WI38 (cell line): ENCODE measurements around the gene PARK7.
"Not testable (repeated sequence)": the region's sequence is repeated elsewhere in the genome, so short reads cannot be mapped to it uniquely, and the experiment has no call there.

Experiments used
- H3K4me3 ChIP-seq: 2 replicates; pipeline ENCODE4 v1.5.1; 2011; ENCODE audit warnings: low read depth, mild to moderate bottlenecking, control low read depth, low read length
- TF ChIP-seq, protein P1 (sequence below): IDR thresholded peaks from 2 replicates; pipeline ENCODE4 v1.5.1; 2012; ENCODE audit warnings: low read depth, mild to moderate bottlenecking, control low read depth, low read length

The PARK7 gene

DNA sequence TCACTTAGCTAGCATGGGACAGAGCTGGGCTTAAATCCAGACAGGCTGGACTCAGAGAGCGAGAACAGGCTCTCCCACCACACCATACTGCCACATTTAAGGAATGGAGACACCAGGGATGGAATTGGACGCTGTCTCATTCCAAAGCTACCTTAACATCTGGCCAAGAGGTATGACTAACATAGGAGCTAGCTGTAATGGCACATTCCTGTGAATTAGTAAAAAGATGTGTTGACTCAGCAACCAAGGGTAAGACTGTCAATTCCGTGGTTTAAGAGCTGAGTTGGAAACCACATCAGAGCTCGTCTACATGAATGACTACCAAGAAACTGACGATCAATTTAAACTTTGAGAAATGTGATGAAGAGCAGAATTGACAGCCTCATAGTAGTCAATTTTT is 12.6 kb upstream of the PARK7 start:
- H3K4me3 ChIP-seq = no peak overlapping the region
- TF ChIP-seq, protein P1, sequence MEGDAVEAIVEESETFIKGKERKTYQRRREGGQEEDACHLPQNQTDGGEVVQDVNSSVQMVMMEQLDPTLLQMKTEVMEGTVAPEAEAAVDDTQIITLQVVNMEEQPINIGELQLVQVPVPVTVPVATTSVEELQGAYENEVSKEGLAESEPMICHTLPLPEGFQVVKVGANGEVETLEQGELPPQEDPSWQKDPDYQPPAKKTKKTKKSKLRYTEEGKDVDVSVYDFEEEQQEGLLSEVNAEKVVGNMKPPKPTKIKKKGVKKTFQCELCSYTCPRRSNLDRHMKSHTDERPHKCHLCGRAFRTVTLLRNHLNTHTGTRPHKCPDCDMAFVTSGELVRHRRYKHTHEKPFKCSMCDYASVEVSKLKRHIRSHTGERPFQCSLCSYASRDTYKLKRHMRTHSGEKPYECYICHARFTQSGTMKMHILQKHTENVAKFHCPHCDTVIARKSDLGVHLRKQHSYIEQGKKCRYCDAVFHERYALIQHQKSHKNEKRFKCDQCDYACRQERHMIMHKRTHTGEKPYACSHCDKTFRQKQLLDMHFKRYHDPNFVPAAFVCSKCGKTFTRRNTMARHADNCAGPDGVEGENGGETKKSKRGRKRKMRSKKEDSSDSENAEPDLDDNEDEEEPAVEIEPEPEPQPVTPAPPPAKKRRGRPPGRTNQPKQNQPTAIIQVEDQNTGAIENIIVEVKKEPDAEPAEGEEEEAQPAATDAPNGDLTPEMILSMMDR = no peak

- not testable (repeated sequence) for H3K4me3 ChIP-seq
Observed at GRCh38 chr1:7952791-7953190, 8.7 kb upstream of the PARK7 start.

- TF ChIP-seq, protein P1 = no peak
- H3K4me3 ChIP-seq = peak overlapping the region; percentile 56
Observed at GRCh38 chr1:7953850-7954609, 7.5 kb upstream of the PARK7 start.

GRCh38 chr1:7954683-7955082 is 6.8 kb upstream of the PARK7 start:
- peak overlapping the region; percentile 56 for H3K4me3 ChIP-seq

DNA sequence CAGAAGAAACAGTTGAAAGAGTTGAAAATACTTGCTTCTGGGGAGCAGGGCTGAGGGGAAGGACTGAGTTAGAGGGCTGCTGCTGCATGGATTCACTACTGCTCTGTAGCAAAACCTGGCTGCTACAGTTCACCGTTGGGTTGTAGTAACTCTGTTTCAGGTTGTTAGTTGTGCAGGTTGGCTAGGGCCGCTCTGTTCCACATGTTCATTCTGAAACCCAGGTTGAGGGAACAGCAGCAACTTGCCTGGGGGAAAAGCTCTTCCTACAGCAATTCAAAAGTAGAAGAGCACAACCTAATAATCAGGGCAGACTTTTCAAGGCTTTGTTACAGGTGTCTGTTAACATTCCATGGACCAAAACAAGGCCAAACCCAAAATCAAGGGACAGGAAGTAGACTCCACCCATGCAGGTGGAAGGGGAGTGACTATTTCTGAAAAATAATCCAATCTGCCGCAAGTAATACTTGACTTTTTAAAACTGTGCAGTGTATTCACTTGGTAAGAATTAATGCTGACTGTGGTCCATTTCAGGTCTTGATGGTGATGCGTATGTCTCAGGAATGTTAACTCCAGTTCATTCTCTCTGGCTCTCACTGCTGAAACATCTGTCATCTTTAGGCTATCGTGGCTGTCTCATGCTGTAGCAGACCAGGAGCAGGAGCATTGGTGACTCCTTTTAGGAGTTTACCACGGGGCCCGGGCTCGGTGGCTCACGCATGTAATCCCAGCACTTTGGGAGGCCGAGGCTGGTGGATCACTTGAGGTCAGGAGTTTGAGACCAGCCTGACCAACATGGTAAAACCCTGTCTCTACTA is 5.1 kb upstream of the PARK7 start:
- no peak overlapping the region for H3K4me3 ChIP-seq
- TF ChIP-seq, protein P1 = no peak

More at GRCh38 chr1:7954683-7955082, 6.8 kb upstream of the PARK7 start:
- TF ChIP-seq, protein P1 = no peak

DNA sequence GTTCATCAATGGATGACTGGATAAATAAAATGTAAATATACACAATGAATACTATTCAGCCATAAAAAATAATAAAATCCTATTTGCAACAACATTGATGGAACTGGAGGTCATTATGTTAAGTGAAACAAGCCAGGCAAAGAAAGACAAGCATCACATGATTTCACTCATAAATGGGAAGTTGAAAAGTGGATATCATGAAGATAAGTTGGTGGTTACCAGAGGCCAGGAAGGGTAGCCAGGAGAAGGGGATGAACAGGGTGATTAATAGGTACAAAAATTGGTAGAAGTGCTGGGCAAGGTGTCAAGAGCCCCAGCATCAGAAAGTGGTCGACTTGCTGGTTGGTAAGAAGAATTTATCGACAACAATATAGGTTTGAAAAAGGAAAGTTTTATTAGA is 1.3 kb upstream of the PARK7 start:
- H3K4me3 ChIP-seq = no peak overlapping the region; the same call in 1 of the 2 replicates
- TF ChIP-seq, protein P1 = no peak

GRCh38 chr1:7960867-7961215 is 670 bp upstream of the PARK7 start:
- TF ChIP-seq, protein P1 = no peak
- peak overlapping the region; percentile 72 for H3K4me3 ChIP-seq
